HL-60 (cell line): ENCODE results near the gene KCNQ1OT1.

Source experiments
- DNase-seq, 2 experiments: peaks; one replicate each; pipeline ENCODE4 v3.0.0-alpha.2; 2010 to 2020; ENCODE audit warnings: low read depth in 1 of 2, low spot score in 1 of 2
- H3K27ac ChIP-seq: fragments of 250-450 bp; sonication (Bioruptor Pico); replicated peaks from 2 replicates; pipeline ENCODE4 v1.5.1; 2020; ENCODE audit warnings: mild to moderate bottlenecking, moderate library complexity
- H3K27me3 ChIP-seq: fragments of 250-450 bp; sonication (Bioruptor Pico); 2 replicates; pipeline ENCODE4 v1.5.1; 2021; ENCODE audit warnings: mild to moderate bottlenecking, moderate library complexity; ENCODE audit not compliant: insufficient read depth, poor library complexity, severe bottlenecking
- H3K4me3 ChIP-seq: replicated peaks from 2 replicates; pipeline ENCODE4 v1.5.1; 2011; ENCODE audit warnings: mild to moderate bottlenecking, control low read depth, low read length; ENCODE audit not compliant: insufficient read depth
- GABPA ChIP-seq: IDR thresholded peaks from 2 replicates; pipeline ENCODE4 v1.6.1; 2012; ENCODE audit warnings: low read depth
- POLR2AphosphoS5 ChIP-seq: IDR thresholded peaks from 2 replicates; pipeline ENCODE4 v1.6.1; 2012; ENCODE audit warnings: low read depth
- SPI1 ChIP-seq: IDR thresholded peaks from 2 replicates; pipeline ENCODE4 v1.6.1; 2012; ENCODE audit warnings: low read depth, mild to moderate bottlenecking, borderline replicate concordance
- TF ChIP-seq, protein P1 (sequence below): IDR thresholded peaks from one replicate; pipeline ENCODE4 v1.5.1; 2011; ENCODE audit warnings: low read length, control low read depth, inconsistent platforms; ENCODE audit not compliant: insufficient read depth
- TF ChIP-seq, protein P2 (sequence below): IDR thresholded peaks from 2 replicates; pipeline ENCODE4 v1.6.1; 2012; ENCODE audit warnings: low read depth; ENCODE audit not compliant: insufficient replicate concordance

Gene KCNQ1OT1

DNA sequence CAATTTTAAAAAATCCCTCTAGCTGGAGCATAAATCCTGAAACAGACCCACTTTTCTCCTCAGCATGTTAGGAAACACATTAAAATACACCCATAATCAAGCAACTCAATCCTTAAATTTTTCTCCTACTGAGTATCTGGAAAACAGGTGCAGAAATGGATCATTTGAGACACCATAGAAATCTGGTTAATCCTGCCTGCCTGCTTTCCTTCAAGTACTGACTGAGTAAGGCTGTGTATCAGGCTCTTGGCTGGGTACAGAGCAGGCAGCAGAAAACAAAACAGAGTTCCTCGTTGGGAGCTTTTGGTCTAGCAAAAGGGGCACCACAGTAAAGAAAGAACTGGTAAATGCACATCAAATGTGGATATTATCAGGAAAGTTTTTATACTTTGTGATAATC is 1.9 kb downstream of the KCNQ1OT1 start:
- no peak overlapping the region for H3K27ac ChIP-seq
- DNase-seq = no peak
- no peak overlapping the region for H3K4me3 ChIP-seq

DNA sequence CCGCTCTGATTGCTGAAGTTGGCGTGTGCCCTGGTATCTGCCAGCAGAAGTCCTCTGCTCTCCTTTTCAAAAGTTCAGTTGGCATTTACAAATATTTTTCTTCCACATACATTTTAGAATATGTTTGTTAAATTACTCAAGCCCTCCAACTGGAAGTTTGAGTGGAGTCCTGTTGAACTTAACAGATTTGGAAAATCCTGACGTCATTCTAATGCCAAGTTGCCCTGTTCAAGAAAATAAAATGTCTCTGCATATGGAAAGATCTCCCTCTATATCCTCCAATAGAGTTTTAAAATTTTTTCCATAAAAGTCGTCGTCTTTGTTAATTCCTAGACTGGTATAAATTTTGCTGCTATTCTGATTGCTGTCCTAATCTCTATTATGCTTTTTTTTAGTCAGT is 3.3 kb downstream of the KCNQ1OT1 start:
- no peak overlapping the region for H3K27ac ChIP-seq
- DNase-seq = no peak
- TF ChIP-seq SPI1 (no peak), POLR2AphosphoS5 (no peak), GABPA (no peak)
- TF ChIP-seq, protein P1, sequence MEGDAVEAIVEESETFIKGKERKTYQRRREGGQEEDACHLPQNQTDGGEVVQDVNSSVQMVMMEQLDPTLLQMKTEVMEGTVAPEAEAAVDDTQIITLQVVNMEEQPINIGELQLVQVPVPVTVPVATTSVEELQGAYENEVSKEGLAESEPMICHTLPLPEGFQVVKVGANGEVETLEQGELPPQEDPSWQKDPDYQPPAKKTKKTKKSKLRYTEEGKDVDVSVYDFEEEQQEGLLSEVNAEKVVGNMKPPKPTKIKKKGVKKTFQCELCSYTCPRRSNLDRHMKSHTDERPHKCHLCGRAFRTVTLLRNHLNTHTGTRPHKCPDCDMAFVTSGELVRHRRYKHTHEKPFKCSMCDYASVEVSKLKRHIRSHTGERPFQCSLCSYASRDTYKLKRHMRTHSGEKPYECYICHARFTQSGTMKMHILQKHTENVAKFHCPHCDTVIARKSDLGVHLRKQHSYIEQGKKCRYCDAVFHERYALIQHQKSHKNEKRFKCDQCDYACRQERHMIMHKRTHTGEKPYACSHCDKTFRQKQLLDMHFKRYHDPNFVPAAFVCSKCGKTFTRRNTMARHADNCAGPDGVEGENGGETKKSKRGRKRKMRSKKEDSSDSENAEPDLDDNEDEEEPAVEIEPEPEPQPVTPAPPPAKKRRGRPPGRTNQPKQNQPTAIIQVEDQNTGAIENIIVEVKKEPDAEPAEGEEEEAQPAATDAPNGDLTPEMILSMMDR = no peak
- TF ChIP-seq, protein P2, sequence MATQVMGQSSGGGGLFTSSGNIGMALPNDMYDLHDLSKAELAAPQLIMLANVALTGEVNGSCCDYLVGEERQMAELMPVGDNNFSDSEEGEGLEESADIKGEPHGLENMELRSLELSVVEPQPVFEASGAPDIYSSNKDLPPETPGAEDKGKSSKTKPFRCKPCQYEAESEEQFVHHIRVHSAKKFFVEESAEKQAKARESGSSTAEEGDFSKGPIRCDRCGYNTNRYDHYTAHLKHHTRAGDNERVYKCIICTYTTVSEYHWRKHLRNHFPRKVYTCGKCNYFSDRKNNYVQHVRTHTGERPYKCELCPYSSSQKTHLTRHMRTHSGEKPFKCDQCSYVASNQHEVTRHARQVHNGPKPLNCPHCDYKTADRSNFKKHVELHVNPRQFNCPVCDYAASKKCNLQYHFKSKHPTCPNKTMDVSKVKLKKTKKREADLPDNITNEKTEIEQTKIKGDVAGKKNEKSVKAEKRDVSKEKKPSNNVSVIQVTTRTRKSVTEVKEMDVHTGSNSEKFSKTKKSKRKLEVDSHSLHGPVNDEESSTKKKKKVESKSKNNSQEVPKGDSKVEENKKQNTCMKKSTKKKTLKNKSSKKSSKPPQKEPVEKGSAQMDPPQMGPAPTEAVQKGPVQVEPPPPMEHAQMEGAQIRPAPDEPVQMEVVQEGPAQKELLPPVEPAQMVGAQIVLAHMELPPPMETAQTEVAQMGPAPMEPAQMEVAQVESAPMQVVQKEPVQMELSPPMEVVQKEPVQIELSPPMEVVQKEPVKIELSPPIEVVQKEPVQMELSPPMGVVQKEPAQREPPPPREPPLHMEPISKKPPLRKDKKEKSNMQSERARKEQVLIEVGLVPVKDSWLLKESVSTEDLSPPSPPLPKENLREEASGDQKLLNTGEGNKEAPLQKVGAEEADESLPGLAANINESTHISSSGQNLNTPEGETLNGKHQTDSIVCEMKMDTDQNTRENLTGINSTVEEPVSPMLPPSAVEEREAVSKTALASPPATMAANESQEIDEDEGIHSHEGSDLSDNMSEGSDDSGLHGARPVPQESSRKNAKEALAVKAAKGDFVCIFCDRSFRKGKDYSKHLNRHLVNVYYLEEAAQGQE = no peak
- H3K4me3 ChIP-seq = no peak overlapping the region
- no peaks in the 10 kb centered on the region for H3K27me3 ChIP-seq

More for the DNA sequence above, 1.9 kb downstream of the KCNQ1OT1 start:
- H3K27me3 ChIP-seq = no peaks in the 10 kb centered on the region
- TF ChIP-seq, protein P1 = no peak
- no peak for TF ChIP-seq POLR2AphosphoS5
- TF ChIP-seq, protein P2 = no peak
- TF ChIP-seq SPI1 = no peak
- TF ChIP-seq GABPA = no peak

DNA sequence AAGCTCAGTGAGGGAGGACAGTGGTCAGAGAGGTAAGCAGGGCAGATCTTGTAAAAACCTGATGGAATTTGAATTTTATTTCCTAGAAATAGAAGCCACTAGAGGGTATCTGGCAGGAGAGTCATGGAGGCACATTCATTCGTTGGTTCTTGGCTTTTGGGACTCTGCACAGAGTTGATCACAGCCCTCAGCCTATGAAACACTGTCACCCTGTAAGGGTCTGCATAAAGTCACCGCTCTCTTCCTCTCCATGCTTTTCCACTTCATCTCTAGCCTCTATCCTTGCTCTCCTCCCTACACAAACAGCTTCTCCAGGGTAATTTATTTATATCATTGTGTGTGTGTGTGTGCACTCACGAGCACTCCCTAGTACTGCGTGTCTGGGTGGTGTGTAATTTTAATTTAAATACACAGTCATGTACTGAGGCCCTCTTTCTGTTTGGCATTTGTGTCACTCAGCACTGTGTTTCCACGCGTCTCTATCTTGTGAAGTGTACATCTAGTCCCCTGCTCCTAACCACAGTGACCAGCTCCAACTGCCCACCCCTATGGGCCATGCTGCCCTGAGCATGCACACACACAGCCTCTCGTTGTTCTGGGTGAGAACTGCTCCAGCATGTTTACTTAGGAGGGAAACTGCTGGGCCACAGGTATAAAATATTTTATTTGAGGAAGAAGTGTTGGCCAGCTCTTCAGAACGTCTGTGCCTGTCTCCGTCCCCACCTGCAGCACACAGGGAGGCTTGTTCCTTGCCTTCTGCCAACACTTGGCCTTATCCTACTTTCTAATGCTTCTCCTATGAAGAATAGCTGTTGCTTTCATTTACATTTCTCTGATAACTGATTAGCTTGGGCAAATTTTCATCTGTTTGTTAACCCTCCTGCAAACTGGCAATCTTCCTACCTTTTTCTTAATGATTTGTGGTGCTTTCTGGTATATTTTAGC is 4.5 kb downstream of the KCNQ1OT1 start:
- Histone ChIP-seq H3K4me3 (no peak overlapping the region), H3K27me3 (no peaks in the 10 kb centered on the region), H3K27ac (no peak overlapping the region)
- TF ChIP-seq POLR2AphosphoS5 (no peak), GABPA (no peak), SPI1 (no peak)
- TF ChIP-seq, protein P1 = no peak
- TF ChIP-seq, protein P2 = no peak
- no peak for DNase-seq
